Fibroblast of lung (primary cell): ENCODE measurements around the gene WAC. TPM values are rescaled to one million over a fixed set of nuclear protein-coding genes. Genes with fewer than 3 reads are reported as not detected.

Source experiments
- DNase-seq, 2 donors: peaks; one replicate each; pipeline versions ENCODE4 v3.0.0 to v3.0.0-alpha.2; 2010; ENCODE audit warnings: low read depth in 2 of 2
- H2AFZ ChIP-seq: 2 replicates; pipeline ENCODE4 v1.5.1; 2012; ENCODE audit warnings: low read length, control low read depth, inconsistent platforms
- H3K27ac ChIP-seq: 2 replicates; pipeline ENCODE4 v1.5.1; 2011; ENCODE audit warnings: low read length, control low read depth; ENCODE audit not compliant: insufficient read depth
- H3K27me3 ChIP-seq: 2 replicates; pipeline ENCODE4 v1.5.1; 2011; ENCODE audit warnings: mild to moderate bottlenecking, low read length; ENCODE audit not compliant: control insufficient read depth, insufficient read depth
- H3K36me3 ChIP-seq: 2 replicates; pipeline ENCODE4 v1.5.1; 2011; ENCODE audit warnings: low read length; ENCODE audit not compliant: control insufficient read depth, insufficient read depth
- H3K4me1 ChIP-seq: 2 replicates; pipeline ENCODE4 v1.5.1; 2011; ENCODE audit warnings: low read length; ENCODE audit not compliant: control insufficient read depth, insufficient read depth; ENCODE audit errors: extremely low read depth
- H3K4me2 ChIP-seq: 2 replicates; pipeline ENCODE4 v1.5.1; 2011; ENCODE audit warnings: low read length, control low read depth; ENCODE audit not compliant: insufficient read depth; ENCODE audit errors: extremely low read depth
- H3K4me3 ChIP-seq, 4 experiments: fragments of 200-600 bp in 1 of 4; sonication (generic) in 1 of 4; replicated peaks in 1 of 4; 2 replicates each; pipeline ENCODE4 v1.5.1; 2011 to 2016; ENCODE audit warnings: low read length in 4 of 4, low read depth in 3 of 4, mild to moderate bottlenecking in 3 of 4, control low read depth in 2 of 4, inconsistent platforms in 1 of 4, mixed read lengths in 1 of 4; ENCODE audit not compliant: insufficient read depth in 1 of 4; ENCODE audit errors: control extremely low read depth in 1 of 4
- H3K79me2 ChIP-seq: 2 replicates; pipeline ENCODE4 v1.5.1; 2012; ENCODE audit warnings: mild to moderate bottlenecking, low read length, inconsistent platforms; ENCODE audit not compliant: control insufficient read depth, insufficient read depth
- H3K9ac ChIP-seq: 2 replicates; pipeline ENCODE4 v1.5.1; 2011; ENCODE audit warnings: mild to moderate bottlenecking, low read length, control low read depth; ENCODE audit not compliant: insufficient read depth
- H3K9me3 ChIP-seq: 2 replicates; pipeline ENCODE4 v1.5.1; 2012; ENCODE audit warnings: low read depth, low read length; ENCODE audit not compliant: control insufficient read depth, insufficient read depth
- H4K20me1 ChIP-seq: 2 replicates; pipeline ENCODE4 v1.5.1; 2011; ENCODE audit warnings: low read length; ENCODE audit not compliant: control insufficient read depth, insufficient read depth; ENCODE audit errors: extremely low read depth
- CTCF ChIP-seq, 2 donors: IDR thresholded peaks in 1 of 2; conservative IDR thresholded peaks in 1 of 2; 1 replicate in 1 of 2; 2 replicates in 1 of 2; pipeline ENCODE4 v1.5.1; 2011 to 2012; ENCODE audit warnings: low read length in 2 of 2, control low read depth in 1 of 2, inconsistent platforms in 1 of 2, low read depth in 1 of 2, mild to moderate bottlenecking in 1 of 2
- EZH2 ChIP-seq: IDR thresholded peaks from 2 replicates; pipeline ENCODE4 v1.5.1; 2012; ENCODE audit warnings: low read length, control low read depth, mild to moderate bottlenecking; ENCODE audit errors: missing control alignments
- polyA plus RNA-seq, 2 donors: library from polyadenylated mRNA; depleted of rRNA in 1 of 2; stranded (reverse) in 1 of 2; unstranded in 1 of 2; fragments of >200 nt; gene quantifications; 2 replicates each; pipeline ENCODE4 v1.2.1, GENCODE V29; 2011 to 2012; ENCODE audit warnings: missing spikeins in 1 of 2
- total RNA-seq: library from RNA; depleted of rRNA; stranded (reverse); fragments of >200 nt; gene quantifications from 2 replicates; pipeline ENCODE4 v1.2.1, GENCODE V29; 2014

Gene WAC
- total and polyA plus RNA-seq, 2 donors (not counting 1 experiment from before 2014, with no cell fraction given), result 65.7 to 94.2 TPM

- DNase-seq, result peak; percentile 20 to 66
- peak; percentile 58 for TF ChIP-seq EZH2
- TF ChIP-seq CTCF (conservative IDR thresholded peaks at IDR 0.05 in 1 of 2, IDR thresholded peaks at IDR 0.05 in 1 of 2; ENCODE audit: low read depth in 1 of 2, low read length in 2 of 2), result no peak
Measured at GRCh38 chr10:28668363-28669226, 135.7 kb downstream of the WAC start.

GRCh38 chr10:28669227-28670173 lies 136.6 kb downstream of the WAC start:
- Histone ChIP-seq H3K9me3 (no peaks in the 10 kb centered on the region), H3K4me3 (peak overlapping the region; percentile 40 to 65 (median 52)), H3K36me3 (no peaks in the 10 kb centered on the region), H3K9ac (no peak overlapping the region), H3K79me2 (no peaks in the 10 kb centered on the region), H3K27ac (no peak overlapping the region), H3K4me2 (peak overlapping the region; percentile 89), H4K20me1 (no peaks in the 10 kb centered on the region), H3K27me3 (peaks cover 20% of the 10 kb centered on the region), H2AFZ (no peak overlapping the region), H3K4me1 (peaks cover 2% of the 10 kb centered on the region)
- no peak for DNase-seq
- TF ChIP-seq EZH2 (no peak), CTCF (conservative IDR thresholded peaks at IDR 0.05 in 1 of 2, IDR thresholded peaks at IDR 0.05 in 1 of 2; ENCODE audit: low read depth in 1 of 2, low read length in 2 of 2) (no peak)

More at GRCh38 chr10:28668363-28669226, 135.7 kb downstream of the WAC start:
- peak overlapping the region; percentile 40 to 65 (median 52) for H3K4me3 ChIP-seq
- no peaks in the 10 kb centered on the region for H3K79me2 ChIP-seq
- no peaks in the 10 kb centered on the region for H3K36me3 ChIP-seq
- H4K20me1 ChIP-seq, result no peaks in the 10 kb centered on the region
- H3K9ac ChIP-seq, result no peak overlapping the region
- H3K27ac ChIP-seq, result no peak overlapping the region
- peak overlapping the region; percentile 58 for H2AFZ ChIP-seq
- H3K4me2 ChIP-seq, result peak overlapping the region; percentile 89
- H3K4me1 ChIP-seq, result peaks cover 2% of the 10 kb centered on the region
- H3K9me3 ChIP-seq, result no peaks in the 10 kb centered on the region
- H3K27me3 ChIP-seq, result peaks cover 20% of the 10 kb centered on the region

Other genes starting within 250 kb of the WAC start
- 0.51 and 0.99 TPM in 2 replicates for gene MPP7, start 230.1 kb upstream of the WAC start, total RNA-seq
- gene MPP7, start 230.1 kb upstream of the WAC start, polyA plus RNA-seq, result 0.26 and 0.30 TPM in 2 replicates
- 4.6 and 5.6 TPM in 2 replicates for gene BAMBI, start 144.4 kb downstream of the WAC start, total RNA-seq
- gene BAMBI, start 144.4 kb downstream of the WAC start, polyA plus RNA-seq, result 2.9 and 17.8 TPM in 2 replicates